GM18505 (cell line): Measurements from ENCODE around the gene GPSM1.

ENCODE experiments used
- ATAC-seq: cut with Tn5 transposase; IDR thresholded peaks from one replicate; pipeline ENCODE4 v1.9.1; 2021; ENCODE audit not compliant: unreplicated experiment
- POLR2A ChIP-seq: IDR thresholded peaks from 4 replicates; pipeline ENCODE4 v1.6.1; 2011; ENCODE audit warnings: borderline replicate concordance; ENCODE audit not compliant: insufficient read depth, insufficient read length; ENCODE audit errors: extremely low read depth

GPSM1 gene

GRCh38 chr9:136324501-136325300, 2.6 kb upstream of the GPSM1 start:
- no peak for TF ChIP-seq POLR2A
- ATAC-seq, result no peak

GRCh38 chr9:136325358-136325757, 2.0 kb upstream of the GPSM1 start:
- no peak for ATAC-seq
- TF ChIP-seq POLR2A, result no peak

DNA sequence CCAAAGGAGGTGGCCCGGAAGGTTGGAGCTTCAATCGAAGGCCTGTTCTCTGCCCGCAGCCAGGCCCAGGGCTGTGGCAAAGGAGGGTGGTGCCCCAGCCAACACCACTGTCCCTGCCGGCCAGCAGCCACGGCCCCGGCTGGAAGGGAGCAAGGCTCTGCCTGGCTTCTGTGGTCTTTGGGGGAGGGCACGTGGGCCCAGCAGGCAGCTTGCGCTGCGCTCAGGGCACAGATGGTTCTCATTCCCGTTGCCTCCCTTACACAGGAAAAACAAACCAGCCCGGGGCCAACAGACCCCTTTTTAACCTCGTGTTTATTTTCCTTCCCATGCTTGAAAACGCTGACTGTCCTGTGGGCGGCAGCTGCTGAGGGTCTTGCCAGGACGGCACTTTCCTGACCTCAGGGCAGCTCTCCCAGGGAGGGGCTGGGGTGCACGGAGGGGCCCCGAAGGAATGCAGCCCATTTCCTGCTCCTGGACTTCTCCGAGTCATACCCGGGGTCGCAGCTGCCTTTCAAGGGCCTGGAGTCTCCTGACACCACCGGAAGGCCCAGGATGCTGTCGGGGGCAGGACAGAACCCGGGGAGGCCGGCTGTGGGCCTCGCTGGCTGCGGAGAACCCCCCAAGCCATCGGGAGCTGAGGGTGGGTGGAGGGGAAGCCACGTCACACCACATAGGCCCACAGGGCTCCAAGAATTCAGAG, 1.1 kb upstream of the GPSM1 start:
- ATAC-seq, result no peak
- TF ChIP-seq POLR2A, result no peak

DNA sequence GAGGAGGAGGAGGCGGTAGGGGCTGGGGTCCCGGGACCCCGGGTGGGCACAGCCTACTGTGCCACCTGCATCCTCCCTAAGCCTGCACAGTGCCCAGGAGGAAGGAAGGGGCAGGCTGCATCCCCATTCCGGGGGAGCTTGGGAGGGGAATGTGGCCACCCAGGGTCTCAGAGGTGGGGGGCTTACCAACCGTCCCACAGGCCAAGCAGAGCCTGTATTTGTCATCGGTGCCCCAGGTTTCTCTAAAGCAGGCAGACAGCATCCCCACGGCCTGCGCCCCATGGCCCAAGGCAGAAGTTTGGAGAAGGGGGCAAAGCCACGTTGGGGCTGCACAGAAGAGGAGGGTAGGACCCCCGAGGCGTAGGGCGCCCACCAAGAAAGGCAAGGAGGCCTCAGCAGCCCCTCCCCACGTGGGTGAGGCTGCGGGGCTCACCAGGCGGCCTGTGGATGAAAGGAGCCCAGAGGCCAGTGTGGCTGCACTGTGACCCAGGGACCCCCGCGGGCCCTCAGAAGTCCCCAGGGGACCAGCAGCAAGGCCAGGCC, 507 bp upstream of the GPSM1 start:
- ATAC-seq, result no peak
- no peak for TF ChIP-seq POLR2A

GRCh38 chr9:136328011-136328621, 777 bp downstream of the GPSM1 start:
- no peak for TF ChIP-seq POLR2A
- ATAC-seq, result no peak

DNA sequence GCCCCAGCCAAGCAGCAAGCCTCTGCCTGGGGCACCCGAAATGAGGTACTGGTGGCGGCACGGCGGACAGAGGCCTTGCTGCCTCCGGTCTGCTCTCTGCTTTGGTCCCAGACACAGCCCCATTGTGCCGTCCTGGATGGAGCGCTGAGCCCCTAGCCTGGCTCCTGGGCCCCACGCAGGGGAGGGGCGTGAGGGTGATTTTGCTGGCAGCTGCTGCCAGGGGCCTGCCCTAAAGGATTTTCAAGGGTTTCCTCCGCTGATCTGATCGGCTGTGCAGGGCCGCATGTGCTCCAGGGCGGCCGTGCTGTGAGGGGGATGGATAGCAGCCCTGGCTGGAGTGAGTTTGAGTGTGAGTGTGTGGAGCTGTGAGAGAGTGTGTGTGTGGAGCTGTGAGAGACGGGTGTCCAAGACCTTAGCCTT, 1.3 kb downstream of the GPSM1 start:
- no peak for TF ChIP-seq POLR2A
- ATAC-seq, result no peak

DNA sequence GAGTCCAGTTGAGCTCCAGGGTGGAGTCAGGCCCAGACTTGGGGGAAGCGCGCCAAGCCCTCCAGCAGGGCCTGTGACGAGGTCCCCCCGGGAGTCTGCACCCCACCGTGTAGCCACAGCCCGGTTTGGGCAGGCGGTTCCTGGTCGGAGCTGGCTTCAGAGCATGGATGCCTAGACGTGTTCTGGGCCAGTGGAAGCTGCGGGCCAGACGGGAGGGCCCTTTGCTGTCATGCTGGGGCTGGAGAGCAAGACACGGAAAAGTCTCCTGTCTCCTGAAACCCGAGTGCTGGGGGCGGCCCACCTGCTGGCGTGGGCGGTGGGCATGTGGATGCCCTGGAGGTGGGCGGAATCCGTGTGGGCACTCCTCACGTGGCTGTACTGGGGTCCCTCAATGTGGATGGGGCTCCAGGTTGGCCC, 1.9 kb downstream of the GPSM1 start:
- TF ChIP-seq POLR2A, result no peak
- ATAC-seq, result no peak

GRCh38 chr9:136329636-136330405, 2.5 kb downstream of the GPSM1 start:
- ATAC-seq, result no peak
- no peak for TF ChIP-seq POLR2A

GRCh38 chr9:136330406-136330990, 3.2 kb downstream of the GPSM1 start:
- no peak for ATAC-seq
- TF ChIP-seq POLR2A, result no peak

DNA sequence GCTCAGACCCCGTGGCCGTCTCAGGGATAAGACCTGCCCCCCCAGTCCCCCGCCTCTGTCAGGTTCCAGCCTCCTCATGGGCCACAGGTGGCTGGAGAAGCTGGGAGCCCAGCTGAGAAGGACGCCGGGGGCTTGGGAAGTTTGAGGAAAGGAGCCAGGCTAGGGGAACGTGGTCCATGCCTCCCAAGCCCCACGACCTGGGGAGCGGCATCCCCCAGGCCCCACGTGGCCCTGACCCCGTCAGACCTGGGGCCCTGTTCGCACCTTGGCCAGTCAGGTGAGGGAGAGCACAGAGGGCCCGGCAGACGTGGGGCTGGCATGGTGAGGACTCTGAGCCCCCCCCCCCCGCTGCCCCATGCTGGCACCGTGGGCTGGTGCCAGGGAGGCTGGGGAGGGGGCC, 3.7 kb downstream of the GPSM1 start:
- no peak for ATAC-seq
- TF ChIP-seq POLR2A, result no peak

DNA sequence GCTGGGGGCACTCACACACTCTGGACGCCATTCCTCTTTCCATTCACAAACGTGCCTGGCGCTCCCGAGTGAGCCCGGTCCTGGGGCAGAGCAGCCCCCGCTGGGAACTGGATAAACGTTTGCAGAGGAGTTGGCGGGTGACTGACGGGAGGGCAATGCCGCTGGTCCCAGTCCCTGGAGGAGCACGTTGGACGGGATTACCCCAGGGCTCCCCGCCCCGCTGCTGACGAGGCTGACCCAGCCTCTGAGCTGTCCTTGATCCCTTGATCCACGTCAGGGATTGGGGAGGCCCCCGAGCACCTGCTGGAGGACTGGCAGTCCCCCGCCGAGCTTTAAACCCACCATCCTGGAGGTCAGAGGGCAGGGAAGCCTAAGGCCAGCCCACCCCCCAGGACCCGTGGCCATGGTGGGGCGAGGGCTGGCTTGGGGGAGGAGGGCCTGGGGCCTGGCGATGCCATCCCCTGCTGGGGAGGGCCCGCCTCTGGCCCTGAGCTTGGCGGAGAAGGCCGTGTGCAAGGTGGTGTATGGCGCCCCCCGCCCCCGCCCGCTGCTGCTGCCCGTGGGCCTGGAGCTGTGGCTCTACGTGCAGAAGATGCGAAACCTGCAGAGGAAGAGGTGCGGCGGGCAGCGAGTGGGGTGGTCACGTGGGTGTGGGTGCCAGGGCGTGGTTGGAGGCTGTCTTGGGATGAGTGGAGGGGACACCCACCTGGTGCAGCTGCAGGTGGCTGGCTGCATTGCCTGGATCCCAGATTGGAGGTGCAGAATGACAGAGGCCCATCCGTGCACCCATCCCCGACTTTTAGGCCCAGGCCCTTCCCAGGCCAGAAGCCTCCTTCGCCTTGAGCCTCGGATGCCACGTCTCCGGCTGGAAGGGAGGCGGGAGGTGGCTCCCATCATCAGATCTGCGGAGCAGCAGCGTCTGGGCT, 4.5 kb downstream of the GPSM1 start:
- no peak for ATAC-seq
- no peak for TF ChIP-seq POLR2A
